HG03469 (cell line): ENCODE data around the gene GRK2.
"Not testable (repeated sequence)": the region's sequence is repeated elsewhere in the genome, so short reads cannot be mapped to it uniquely, and the experiment has no call there.

Source experiments
- ATAC-seq: cut with Tn5 transposase; IDR thresholded peaks from one replicate; pipeline ENCODE4 v1.9.1; 2021; ENCODE audit warnings: mild to moderate bottlenecking, moderate library complexity, moderate number of reproducible peaks; ENCODE audit not compliant: unreplicated experiment

The GRK2 gene

DNA sequence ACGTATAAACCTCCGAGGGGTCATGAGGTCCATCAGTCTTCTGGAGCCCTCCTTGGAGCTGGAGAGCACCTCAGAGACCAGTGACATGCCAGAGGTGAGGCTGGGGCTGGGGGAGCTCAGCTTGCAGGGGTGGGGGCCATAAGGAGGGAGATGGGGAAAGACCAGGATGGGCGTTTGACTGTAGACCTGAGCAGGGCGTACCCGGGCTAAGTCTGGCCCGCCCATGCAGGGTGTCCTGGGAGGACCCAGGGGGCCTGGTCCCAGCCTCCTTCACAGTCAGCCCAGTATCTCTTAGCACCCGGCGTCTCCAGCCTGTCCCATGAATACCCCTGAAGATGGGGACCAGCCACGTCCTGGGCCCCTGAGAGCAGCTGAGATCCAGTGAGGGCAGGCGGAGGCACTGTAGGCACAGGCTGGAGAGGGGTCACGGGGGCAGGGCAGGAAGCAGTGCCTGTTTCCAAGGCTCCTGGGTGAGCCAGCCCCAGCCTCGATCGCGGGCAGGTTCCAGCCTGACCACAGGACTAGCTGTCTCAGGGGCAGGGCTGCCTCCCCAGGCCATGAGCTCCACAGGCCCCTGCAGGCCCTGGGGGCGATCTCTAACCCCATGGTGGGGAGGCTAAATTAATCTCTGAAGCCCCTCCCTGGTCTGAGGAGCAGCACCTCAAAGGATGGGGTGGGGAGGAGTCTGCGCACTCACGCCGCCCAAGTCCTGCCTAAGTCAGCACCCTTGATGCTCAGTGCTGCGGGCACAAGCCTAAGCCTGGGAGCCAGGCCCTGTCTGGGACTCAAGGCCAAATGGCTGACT, 44.2 kb downstream of the GRK2 start:
- ATAC-seq: no peak

DNA sequence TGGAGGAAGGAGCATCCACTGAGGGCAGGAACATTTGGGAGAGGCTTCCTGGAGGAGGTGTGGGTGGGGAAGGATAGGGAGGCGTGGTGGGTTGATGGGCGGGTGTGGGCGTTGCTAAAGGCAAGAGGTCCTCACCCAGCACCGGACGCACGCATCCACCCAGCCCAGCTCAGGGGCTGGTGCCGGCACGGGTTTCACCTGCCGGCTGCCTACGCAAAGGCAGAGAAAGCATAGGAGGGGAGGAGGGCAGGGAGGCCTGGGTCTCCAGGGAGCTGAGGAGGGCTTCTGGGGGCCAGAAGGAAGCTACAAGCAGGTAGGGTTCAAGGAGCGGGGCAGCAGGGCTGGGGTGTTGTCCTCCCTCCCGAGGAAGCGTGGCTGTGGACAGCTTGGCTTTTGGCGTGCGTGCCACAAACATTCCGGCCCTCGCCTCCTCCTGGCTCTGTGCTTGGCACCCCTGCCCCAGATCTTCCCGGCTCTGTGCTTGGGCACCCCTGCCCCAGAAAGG, 44.8 kb downstream of the GRK2 start:
- no peak for ATAC-seq

DNA sequence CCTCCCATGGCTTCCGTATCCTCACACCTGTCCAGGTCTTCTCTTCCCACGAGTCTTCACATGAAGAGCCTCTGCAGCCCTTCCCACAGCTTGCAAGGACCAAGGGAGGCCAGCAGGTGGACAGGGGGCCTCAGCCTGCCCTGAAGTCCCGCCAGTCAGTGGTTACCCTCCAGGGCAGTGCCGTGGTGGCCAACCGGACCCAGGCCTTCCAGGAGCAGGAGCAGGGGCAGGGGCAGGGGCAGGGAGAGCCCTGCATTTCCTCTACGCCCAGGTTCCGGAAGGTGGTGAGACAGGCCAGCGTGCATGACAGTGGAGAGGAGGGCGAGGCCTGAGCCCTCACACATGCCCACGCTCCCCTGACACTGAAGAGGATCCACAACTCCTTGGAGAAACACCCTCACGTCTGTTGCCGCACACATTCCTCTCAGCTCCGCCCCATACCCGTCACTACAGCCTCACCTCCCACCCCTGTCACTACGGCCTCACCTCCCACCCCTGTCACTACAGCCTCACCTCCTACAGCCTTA, 45.3 kb downstream of the GRK2 start:
- ATAC-seq: no peak

DNA sequence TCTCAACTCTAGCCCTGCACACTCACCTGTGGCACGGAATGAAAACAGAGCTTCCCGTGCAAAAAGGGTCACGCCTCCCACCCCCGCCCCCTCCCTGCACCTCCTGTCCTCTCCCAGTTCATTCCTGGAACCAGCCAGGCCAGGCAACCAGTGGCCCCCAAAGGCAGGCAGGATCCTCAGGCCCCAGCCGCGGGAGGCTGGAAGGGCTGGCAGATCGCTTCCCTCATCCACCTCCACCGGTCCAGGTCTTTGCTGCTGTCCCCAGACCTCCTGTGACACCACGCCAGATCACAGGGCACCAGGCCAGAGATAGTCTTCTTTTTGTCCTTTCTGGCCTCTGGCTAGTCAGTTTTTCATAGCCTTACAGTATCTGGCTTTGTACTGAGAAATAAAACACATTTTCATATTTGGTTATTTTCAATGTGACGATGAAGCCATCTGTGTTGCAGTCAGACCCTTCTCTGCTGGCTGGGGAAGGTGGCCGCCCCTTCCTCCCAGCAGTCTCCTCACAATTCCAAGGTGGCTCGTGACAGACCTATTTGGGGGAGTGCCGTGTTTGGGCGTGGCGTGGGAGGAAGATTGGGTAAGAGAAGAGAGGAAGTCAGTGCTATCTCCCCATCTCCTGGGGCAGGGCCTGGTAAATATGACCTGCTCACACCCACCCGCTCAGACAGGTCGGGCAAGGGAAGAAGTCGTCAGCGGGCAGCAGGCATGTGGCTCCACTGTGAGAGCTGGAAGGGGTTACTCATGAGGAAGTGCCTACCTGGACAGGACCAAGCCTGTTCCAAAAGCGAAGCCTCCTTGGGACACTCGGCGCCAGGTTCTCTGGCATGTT, 46.1 kb downstream of the GRK2 start:
- ATAC-seq: no peak

DNA sequence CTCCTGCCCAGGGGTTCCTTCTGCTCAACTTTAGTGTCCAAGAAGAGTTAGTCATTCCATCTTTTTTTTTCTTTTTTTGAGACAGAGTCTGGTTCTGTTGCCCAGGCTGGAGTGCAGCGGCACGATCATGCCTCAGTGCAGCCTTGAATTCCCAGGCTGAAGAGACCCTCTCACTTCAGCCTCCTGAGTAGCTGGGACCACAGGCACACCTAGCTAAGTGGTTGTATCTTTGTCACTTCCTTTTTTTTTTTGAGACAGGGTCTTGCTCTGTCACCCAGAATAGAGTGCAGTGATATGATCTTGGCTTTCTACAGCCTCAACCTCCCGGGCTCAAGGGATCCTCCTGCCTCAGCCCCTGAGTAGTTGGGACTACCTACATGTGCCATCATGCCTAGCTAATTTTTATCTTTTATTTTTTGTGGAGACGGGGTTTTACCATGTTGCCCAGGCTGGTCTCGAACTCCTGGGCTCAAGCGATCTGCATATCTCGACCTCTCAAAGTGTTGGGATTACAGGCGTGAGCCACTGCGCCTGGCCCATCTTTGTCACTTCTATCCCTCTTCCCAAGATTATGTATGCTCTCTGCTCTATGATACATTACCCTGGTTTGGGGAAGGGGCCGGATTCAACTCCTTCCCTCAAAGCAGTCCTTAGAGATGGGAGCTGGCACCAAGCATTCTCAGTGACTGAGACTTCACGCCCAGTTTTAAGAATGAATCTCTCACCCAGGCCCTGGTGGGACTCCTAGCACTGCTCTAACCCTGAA, 47.0 kb downstream of the GRK2 start:
- no peak for ATAC-seq

DNA sequence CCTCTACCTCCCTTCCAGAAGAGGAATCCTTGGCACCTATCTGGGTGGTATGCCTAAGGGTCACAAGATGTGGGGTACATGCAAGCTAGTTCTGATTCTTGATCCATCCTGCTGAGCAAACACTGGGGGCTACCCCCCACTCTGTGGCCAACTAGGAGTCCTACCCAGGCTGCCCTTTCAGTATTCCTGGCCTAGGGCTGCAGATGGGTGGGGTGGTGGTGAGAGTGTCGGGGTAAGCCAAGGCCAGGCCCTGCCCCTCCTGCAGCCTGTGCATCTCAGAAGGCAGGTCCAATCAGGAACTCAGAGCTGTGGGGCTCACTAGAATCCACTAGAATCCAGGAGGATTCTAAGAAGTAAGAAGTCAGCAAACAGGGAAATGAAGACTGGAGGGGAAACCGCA, 47.9 kb downstream of the GRK2 start:
- ATAC-seq: no peak

DNA sequence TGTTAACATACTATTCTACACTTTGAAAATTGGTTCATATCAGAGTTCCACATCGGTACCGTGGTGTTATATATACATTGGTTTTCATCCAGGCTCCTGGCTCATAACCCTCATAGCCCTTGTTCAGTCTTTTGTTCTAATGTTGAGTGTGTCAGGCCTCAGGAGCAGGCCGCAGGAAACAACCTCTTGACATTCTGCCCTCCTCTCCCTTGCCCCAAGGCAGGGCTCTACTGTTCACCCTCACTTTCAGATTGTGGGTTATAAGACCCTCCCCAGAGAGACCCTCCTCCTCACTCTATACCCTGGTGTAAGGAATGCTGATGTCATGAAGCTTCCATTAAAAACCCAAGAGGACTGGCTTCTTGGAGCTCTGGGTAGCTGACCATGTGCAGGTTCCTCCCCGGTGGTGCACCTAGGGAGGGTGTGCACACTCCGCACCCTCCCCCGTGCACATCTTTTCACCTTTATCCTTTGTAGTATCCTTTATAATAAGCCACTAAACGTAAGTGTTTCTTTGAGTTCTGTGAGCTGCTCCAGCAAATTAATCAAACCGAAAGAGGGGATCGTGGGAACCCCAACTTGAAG, 49.1 kb downstream of the GRK2 start:
- ATAC-seq: no peak

DNA sequence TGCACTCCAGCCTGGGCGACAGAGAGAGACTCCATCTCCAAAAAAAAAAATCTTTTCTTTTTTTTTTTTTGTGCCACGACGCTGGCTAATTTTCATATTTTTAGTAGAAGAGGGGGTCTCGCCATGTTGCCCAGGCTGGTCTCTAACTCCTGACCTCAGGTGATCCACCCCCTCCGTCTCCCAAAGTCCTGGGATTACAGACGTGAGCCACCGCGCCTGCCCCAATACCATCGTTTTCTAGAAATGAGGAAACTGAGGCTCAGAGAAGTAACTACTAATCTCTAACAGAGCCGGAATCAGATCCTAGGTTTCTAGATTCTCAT, 50.6 kb downstream of the GRK2 start:
- no peak for ATAC-seq

DNA sequence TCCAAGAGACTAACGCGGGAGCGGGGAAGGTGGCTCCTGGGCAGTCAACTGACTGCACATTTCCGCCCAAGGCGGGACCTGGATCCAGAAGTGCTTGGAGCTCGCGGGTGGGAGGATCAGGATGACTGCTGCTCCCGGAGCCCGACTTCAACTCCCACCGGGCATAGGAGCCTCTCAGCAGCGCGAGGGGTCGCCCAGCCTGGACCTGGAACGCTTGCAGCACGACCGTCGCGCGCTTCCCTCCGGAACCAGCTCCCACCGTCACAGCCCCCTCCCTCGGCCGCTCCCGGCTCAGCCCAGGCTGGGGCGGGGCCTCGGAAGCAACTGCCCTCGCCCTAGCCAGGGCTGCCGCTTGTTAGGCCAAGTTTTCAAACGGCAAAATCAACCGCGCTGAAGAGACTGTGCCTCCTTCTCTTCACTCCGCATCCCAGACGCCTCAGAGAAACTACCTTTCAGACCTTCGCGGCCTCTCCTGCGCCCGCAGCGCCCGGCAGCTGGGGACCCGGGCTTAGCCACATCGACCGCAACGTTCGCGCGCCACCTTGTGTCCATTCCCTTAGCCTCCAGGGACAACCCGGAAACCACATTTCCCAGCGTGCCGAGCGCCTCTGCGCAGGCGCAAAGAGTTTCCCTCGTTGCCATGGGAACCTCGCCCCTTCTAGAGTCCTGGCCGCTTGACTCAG, 51.1 kb downstream of the GRK2 start:
- ATAC-seq: no peak

DNA sequence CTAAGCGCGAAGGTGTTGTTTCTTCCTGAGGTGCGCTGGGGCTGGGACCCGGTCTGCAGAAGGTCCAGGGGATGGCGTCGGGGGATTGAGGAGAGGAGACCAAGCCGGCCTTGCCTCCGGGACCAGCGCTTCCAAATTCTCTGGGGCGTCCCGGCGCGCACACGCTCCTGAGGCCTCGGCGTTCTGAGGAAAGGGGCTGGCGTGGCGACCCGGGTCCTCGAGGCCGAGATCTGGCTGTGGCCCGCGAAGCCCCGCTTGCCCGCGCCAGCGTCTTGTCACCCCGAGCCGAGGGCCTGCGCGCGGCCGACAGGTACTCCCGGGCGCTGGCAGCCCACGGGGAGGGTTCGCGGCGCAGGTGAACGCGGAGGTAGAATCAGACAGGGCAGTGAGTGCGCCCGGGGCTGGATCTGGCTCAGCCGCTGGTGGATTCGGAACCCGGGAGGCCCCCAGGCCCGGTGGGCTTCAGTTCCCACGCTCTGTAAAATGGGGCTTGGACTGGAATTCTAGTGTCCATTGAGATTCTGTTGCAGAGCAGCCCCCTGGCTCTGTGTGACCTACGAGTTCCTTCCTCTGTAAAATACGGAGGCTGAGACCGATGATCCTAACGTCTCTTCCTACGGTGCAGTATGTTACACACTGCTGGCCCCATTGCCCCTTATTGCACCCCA, 51.7 kb downstream of the GRK2 start:
- ATAC-seq: no peak

DNA sequence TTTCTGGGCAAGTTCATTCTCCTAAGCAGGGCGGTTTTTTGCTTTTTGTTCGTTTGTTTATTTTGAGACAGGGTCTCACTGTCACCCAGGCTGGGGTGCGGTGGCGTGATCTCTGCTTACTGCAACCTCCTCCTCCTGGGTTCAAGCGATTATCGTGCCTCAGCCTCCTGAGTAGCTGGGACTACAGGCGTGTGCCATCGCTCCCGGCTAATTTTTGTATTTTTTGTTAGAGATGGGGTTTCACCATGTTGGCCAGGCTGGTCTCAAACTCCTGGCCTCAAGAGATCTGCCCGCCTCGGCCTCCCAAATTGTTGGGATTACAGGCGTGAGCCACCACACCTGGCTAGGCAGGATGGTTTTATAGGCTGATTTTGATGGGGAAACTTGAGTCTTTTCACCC, 52.6 kb downstream of the GRK2 start:
- not testable (repeated sequence) for ATAC-seq

DNA sequence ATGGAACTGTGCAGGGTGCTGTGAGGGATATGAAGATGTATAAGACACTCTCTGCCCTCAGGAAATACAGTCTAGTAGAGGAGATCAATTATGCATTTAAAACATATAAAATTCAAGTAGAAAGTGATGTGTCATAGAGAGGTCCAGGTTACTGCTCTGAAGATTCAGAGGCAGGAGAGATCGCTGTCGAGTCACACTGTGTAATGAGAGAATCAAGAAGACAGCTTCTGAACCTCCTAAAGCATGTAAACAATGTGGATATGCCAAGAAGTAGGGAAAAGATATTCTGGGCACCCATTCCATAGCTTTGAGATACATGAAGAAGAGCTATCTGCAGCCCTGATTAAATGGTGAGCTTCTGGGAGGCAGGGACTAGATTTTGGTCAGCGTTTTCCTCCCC, 53.7 kb downstream of the GRK2 start:
- no peak for ATAC-seq

DNA sequence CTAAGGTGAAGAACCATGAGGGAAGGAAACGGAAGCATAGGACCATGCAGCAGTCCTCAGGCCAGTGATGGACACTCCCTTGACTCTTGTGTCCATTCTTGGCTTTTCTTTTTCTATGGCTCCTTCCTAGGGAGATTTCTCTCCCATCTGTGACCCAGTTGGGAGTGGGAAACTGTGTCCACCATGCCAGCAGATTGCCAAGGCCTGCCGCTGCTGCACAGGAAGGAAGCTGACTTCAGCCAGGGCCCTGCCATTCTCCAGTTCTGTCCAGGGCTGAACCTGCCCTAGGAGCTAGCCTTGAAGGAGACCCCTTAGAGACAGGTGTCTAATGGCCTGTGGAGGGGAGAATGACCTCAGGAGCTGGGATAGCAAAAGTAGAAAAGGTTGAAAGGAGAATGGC, 54.4 kb downstream of the GRK2 start:
- no peak for ATAC-seq

DNA sequence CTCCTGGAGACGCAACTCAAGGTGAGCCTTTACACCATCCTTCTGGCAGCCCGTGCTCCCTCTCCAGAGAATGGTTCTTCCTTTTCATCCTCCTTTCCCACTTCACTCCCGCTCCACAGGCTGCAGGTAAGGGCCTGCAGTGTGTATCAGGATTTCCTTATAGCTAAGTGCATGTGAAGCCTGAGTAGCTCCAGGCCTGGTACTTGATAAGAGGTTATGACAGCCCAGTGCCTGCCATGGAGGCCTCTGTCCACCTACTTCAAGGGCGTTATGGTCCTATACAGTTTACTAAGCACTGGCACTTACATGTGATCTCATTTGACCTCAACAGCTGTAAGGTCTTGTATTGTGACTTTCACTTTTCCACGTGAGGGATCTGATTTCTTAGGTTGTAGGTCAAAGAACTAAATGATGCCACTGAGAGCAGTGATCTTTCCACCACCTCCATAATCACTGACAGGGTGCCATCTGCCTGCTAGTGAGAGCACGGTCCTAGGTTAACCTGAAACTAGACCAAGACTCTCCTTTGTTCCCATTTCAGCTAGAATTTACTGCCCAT, 55.1 kb downstream of the GRK2 start:
- ATAC-seq: no peak

DNA sequence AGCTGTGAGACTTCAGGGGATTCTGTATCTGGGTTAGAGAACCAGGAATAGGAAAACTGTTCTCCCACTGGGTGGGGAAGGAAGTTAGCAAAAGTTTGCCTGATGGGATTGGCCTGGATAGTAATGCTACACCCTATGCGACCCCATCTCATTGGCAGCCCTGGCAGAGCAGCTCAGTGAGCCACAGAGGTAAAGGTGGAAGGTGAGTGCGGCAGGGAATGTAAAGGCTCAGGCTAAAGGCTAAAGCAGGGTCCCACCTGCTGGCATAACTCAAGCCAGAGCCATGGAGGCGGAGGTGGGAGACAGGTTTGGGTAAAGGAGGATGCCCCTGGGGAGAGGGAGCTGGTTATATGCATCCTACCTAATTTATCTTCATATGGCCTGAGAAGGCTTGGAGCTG, 55.8 kb downstream of the GRK2 start:
- ATAC-seq: no peak

DNA sequence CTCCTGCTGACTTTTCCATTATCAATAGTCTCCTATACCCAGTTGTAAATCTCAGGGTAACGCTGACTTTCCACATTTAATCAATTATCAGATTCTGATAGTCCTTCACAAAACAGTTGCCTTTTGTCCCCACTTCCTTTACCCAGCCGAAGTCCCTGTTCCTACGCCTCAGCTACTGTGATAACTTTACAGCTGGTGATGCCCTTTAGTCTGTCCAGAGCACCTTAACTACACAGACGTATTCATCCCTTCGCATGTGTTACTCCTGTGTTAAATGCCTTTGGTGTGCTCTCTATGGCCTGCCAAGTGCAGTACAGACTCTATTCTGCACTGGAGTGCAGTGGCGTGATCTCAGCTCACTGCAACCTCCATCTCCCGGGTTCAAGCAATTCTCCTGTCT, 57.3 kb downstream of the GRK2 start:
- ATAC-seq: no peak

DNA sequence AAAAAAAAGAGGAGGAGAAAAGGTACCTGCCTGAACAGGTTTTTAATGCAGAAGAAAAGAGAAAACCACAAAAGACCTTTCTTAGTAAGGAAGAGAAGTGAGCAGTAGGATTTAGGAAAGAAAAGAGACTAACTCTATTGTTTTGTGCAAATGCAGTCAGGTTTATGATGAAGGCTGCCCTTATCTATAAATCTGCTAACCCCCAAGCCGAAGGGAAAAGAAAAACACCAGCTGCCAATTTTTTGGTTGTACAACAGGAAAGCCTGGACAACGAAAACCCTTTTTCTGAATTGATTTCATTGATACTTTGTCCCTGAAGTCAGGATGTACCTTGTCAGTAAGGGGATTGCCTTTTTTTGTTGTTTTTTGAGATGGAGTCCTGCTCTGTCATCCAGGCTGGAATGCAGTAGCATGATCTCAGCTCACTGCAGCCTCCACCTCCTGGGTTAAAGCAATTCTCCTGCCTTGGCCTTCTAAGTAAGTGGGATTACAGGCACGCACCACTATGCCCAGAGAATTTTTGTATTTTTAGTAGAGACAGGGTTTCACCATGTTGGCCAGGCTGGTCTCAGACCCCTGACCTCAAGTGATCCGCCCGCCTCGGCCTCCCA, 65.9 kb downstream of the GRK2 start:
- ATAC-seq: no peak
